Endothelial cell of umbilical vein (primary cell): ENCODE data around the gene TOM1L1.

Experiments
- MAX ChIP-seq: IDR thresholded peaks from 2 replicates; pipeline ENCODE4 v1.6.1; 2011; ENCODE audit not compliant: insufficient read depth, insufficient read length
- POLR2AphosphoS5 ChIP-seq: IDR thresholded peaks from 2 replicates; pipeline ENCODE4 v1.6.1; 2012; ENCODE audit warnings: low read depth, mild to moderate bottlenecking, control low read depth, low read length, moderate library complexity; ENCODE audit not compliant: insufficient read depth

DNA sequence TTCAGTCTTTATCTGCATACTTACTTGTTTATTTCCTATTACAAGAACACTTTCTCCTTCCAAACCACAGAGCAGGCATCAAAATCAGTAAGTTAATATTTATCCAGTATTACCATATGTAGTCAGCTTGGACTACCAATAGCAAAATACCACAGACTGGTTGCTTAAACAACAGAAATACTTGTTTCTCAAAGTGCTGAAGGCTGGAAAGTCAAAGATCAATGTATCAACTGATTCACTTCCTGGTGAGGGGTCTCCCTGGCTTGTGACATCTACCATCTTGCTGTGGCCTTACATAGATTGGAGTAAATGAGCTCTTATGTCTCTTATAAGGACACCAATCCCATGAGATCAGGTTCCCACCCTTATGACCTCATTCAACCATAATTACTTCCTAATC lies 70.5 kb downstream of the TOM1L1 start:
- TF ChIP-seq POLR2AphosphoS5 (no peak), MAX (no peak)
